K562 (cell line): ENCODE measurements around the gene PVALEF. TPM values are rescaled to one million over a fixed set of nuclear protein-coding genes. Genes with fewer than 3 reads are reported as not detected.
A peak's percentile ranks its signal among the peaks of the same experiment; 100 is the strongest.

ENCODE experiments used
- ATAC-seq: fragments of 200-7000 bp; cut with Tn5 transposase; 3 replicates; pipeline ENCODE4 v1.9.1; 2020; ENCODE audit warnings: moderate library complexity
- BruUV-seq: library from RNA; stranded (reverse); fragments of 400-500 nt; replicated peaks from 2 replicates; lab custom pipeline; 2021; lab: Mats Ljungman, UMichigan
- CTCF ChIA-PET: fragments of 300-600 bp; formaldehyde crosslinking; extraction: SDS; loops from one replicate; lab custom pipeline; 2021; ENCODE audit warnings: low intra/inter-chr PET ratio; lab: Yijun Ruan, JAX
- POLR2A ChIA-PET: fragments of 300-600, 350-650 bp; sonication (Branson Sonifier 250); formaldehyde crosslinking; extraction: SDS; loops from one replicate; lab custom pipeline; 2021; ENCODE audit warnings: antibody characterized with exemption, inconsistent platforms; lab: Yijun Ruan, JAX
- DNase-seq, 4 experiments: peaks; one replicate each; pipeline versions ENCODE4 v3.0.0 to v3.0.0-alpha.2; 2011 to 2018; ENCODE audit warnings: low spot score in 3 of 4, mixed read lengths in 3 of 4; ENCODE audit errors: extremely low read depth in 1 of 4
- FAIRE-seq: peaks from 2 replicates; lab custom pipeline; 2011; peaks lifted over from hg19 to GRCh38; lab: Jason Lieb, UNC
- H2AFZ ChIP-seq: 2 replicates; pipeline ENCODE4 v1.6.0; 2011; ENCODE audit warnings: low read depth, low read length, control low read depth, inconsistent platforms
- H3K27ac ChIP-seq: fragments of 200-600 bp; 3 replicates; pipeline ENCODE4 v1.8.0; 2011; ENCODE audit warnings: low read depth, mild to moderate bottlenecking, control low read depth, inconsistent platforms, low read length, moderate library complexity, mixed read lengths; ENCODE audit errors: extremely low read depth
- H3K27me3 ChIP-seq, 2 experiments: fragments of 300-600 bp in 1 of 2; 2 replicates in 1 of 2; 3 replicates in 1 of 2; pipeline versions ENCODE4 v1.6.0 to v1.8.0; 2011; ENCODE audit warnings: inconsistent platforms in 2 of 2, low read length in 2 of 2, mild to moderate bottlenecking in 1 of 2, mixed read lengths in 1 of 2, moderate library complexity in 1 of 2; ENCODE audit not compliant: control insufficient read depth in 2 of 2, insufficient read depth in 2 of 2
- H3K36me3 ChIP-seq: fragments of 300-600 bp; 3 replicates; pipeline ENCODE4 v1.8.0; 2011; ENCODE audit warnings: mild to moderate bottlenecking, low read length, inconsistent platforms; ENCODE audit not compliant: control insufficient read depth, insufficient read depth
- H3K4me1 ChIP-seq, 2 experiments: fragments of 200-600 bp in 1 of 2; replicated peaks in 1 of 2; 2 replicates in 1 of 2; 3 replicates in 1 of 2; pipeline versions ENCODE4 v1.5.1 to v1.8.0; 2011; ENCODE audit warnings: inconsistent platforms in 2 of 2, low read length in 2 of 2, mild to moderate bottlenecking in 1 of 2, mixed read lengths in 1 of 2, moderate library complexity in 1 of 2; ENCODE audit not compliant: control insufficient read depth in 2 of 2, insufficient read depth in 2 of 2
- H3K4me2 ChIP-seq: 2 replicates; pipeline ENCODE4 v1.6.1; 2011; ENCODE audit warnings: low read length, control low read depth, inconsistent platforms, mixed read lengths; ENCODE audit not compliant: insufficient read depth
- H3K4me3 ChIP-seq: fragments of 200-600 bp; sonication (generic), shearing (Covaris generic); 2 replicates; pipeline ENCODE4 v1.5.1; 2016; ENCODE audit warnings: control low read depth, inconsistent platforms
- H3K79me2 ChIP-seq: fragments of 200-600 bp; 3 replicates; pipeline ENCODE4 v1.8.0; 2011; ENCODE audit warnings: low read length, inconsistent platforms; ENCODE audit not compliant: control insufficient read depth, insufficient read depth
- H3K9ac ChIP-seq, 2 experiments: 2 replicates each; pipeline versions ENCODE4 v1.6.0 to v1.6.1; 2011; ENCODE audit warnings: low read depth in 2 of 2, low read length in 2 of 2, control low read depth in 1 of 2, inconsistent platforms in 1 of 2, mild to moderate bottlenecking in 1 of 2, mixed read lengths in 1 of 2; ENCODE audit not compliant: insufficient read depth in 1 of 2
- H3K9me1 ChIP-seq: one replicate; pipeline ENCODE4 v1.6.0; 2011; ENCODE audit warnings: inconsistent platforms, mild to moderate bottlenecking, low read length, moderate library complexity; ENCODE audit not compliant: control insufficient read depth, insufficient read depth
- H3K9me3 ChIP-seq: replicated peaks from 2 replicates; pipeline ENCODE4 v1.5.1; 2011; ENCODE audit warnings: low read depth, low read length, inconsistent platforms; ENCODE audit not compliant: control insufficient read depth, insufficient read depth
- H4K20me1 ChIP-seq: replicated peaks from 2 replicates; pipeline ENCODE4 v1.6.1; 2011; ENCODE audit warnings: low read length, inconsistent platforms, mixed read lengths; ENCODE audit not compliant: control insufficient read depth, insufficient read depth
- EGR1 ChIP-seq: fragments of 450-650 bp; conservative IDR thresholded peaks from 2 replicates; pipeline ENCODE4 v1.6.1; 2017; ENCODE audit warnings: mild to moderate bottlenecking
- KAT7 ChIP-seq: sonication (generic); formaldehyde crosslinking; IDR thresholded peaks from 2 replicates; pipeline ENCODE4 v1.8.0; 2022; ENCODE audit warnings: missing genetic modification reagents, mild to moderate bottlenecking, borderline replicate concordance
- NRF1 ChIP-seq, 2 experiments: fragments of 450-650 bp; IDR thresholded peaks in 1 of 2; conservative IDR thresholded peaks in 1 of 2; 2 replicates each; pipeline ENCODE4 v1.6.1; 2014; ENCODE audit warnings: mild to moderate bottlenecking in 2 of 2
- TRIM24 ChIP-seq, 2 experiments: fragments of 450-650 bp; IDR thresholded peaks; 2 replicates each; pipeline ENCODE4 v1.6.1; 2016
- WGBS: fragments of 100-300 bp; shearing (Covaris generic); methylation state at CpG from one replicate; pipeline ENCODE4 v1.1.6; 2016; ENCODE audit warnings: low coverage, mixed read lengths; ENCODE audit not compliant: insufficient coverage; ENCODE audit errors: missing lambda C conversion rate; 5-methylcytosine and 5-hydroxymethylcytosine counted together
- in situ Hi-C: fragments of 300-500 bp; cut with MboI; formaldehyde crosslinking; loops from 4 replicates; pipeline ENCODE4 v1.15.0; 2018; ENCODE audit warnings: inconsistent platforms, mixed read lengths
- intact Hi-C: fragments of 100-400 bp; cut with micrococcal nuclease; formaldehyde crosslinking; loops from 2 replicates; pipeline ENCODE4 v1.14.2; 2022
- polyA plus RNA-seq, 8 experiments: library from polyadenylated mRNA; depleted of rRNA in 4 of 8; stranded (reverse) in 5 of 8; unstranded in 3 of 8; fragments of >200 nt; fragmentation: Nextera tagmentation in 2 of 8; fragmentation: Illumina TruSeq in 1 of 8; extraction: Ambion mirVana in 2 of 8; extraction: Trizol in 1 of 8; gene quantifications; 2 replicates each; pipeline versions ENCODE4 v1.2.1 to v1.2.3, GENCODE V29; 2011 to 2014; ENCODE audit warnings: inconsistent platforms in 1 of 8, missing spikeins in 1 of 8
- total RNA-seq, 7 experiments: library from RNA; depleted of rRNA in 6 of 7; stranded (reverse); fragments of >200 nt in 6 of 7; fragmentation: Illumina TruSeq in 2 of 7; extraction: Trizol in 2 of 7; gene quantifications; 2 replicates each; pipeline versions ENCODE4 v1.2.1 to v1.2.3, GENCODE V29; 2011 to 2021; ENCODE audit warnings: low replicate concordance in 1 of 7

PVALEF gene
- total and polyA plus RNA-seq, 9 of the 15 experiments (the other 6 are each of a cell fraction or from before 2014, with no cell fraction given) = not detected

DNA sequence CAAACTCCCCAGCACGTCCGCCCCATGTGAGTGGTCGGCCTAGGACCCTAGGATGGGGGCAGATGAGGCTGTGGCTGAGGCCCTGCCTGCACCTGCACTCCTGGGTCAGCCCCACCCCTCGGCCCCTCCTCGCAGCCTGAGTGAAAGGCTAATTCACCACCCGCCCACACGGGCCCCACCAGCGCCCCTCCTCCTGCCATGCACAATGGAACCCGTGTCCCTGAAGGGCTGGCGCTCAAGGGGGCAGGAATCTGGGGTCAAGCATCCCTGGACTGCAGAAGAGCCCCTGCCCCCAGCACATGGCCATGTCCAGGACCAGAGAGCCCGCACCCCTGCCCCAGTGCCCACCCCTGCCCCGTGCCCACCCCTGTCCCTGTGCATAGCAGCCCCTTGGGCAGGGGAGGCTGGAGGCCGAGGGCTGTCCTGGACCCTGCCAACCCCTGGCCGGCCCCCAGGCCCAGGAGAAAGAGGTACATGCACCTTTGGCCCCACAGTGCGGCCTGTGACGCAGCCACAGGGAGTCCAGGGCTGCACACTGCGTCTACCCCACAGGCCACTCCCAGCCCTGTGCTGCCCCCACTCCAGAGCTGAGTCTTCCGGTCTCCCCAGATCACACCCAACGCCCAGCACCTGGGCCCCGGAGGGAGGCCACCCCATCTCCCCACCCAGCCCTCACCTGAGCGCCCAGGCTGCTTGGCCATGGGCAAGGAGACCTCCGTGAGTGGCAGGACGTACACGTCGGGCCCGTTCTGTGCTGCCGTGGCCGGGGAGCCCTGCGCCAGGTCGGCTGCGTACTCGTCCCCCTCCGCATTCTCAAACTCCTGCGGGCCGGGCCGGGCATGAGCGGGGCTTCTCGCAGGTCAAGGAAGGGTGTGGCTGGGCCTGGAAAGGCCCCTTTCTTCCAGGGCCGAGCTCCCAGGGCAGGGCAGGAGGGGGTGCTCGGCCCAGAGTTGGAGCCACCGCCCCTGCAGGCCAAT, 34.6 kb upstream of the PVALEF start:
- DNase-seq (peak in 1 of 4 experiments; percentile 41), FAIRE-seq (no peak), ATAC-seq (no peak; the same call in 2 of the 3 replicates)
- 11% methylated on average over 36 of the region's 41 CpGs for WGBS
- Histone ChIP-seq H4K20me1 (peaks cover 6% of the 10 kb centered on the region), H3K9me1 (no peaks in the 10 kb centered on the region), H2AFZ (no peak overlapping the region), H3K4me3 (no peak overlapping the region), H3K9ac (no peak overlapping the region), H3K9me3 (no peaks in the 10 kb centered on the region), H3K36me3 (no peaks in the 10 kb centered on the region), H3K27ac (no peak overlapping the region), H3K27me3 (peaks cover 9 to 30% of the 10 kb centered on the region in 2 experiments; a peak in 4 of 5 replicates), H3K79me2 (no peaks in the 10 kb centered on the region), H3K4me2 (no peak overlapping the region), H3K4me1 (peaks cover 6 to 91% of the 10 kb centered on the region in 2 experiments; a peak in 4 of 5 replicates)
- CTCF ChIA-PET = no interaction called here
- intact Hi-C loops = no loop called here
- BruUV-seq = no TSS peak
- TF ChIP-seq NRF1 (conservative IDR thresholded peaks at IDR 0.05 in 1 of 2, IDR thresholded peaks at IDR 0.05 in 1 of 2) (peak in 1 of 2 experiments; percentile 22; a peak in 2 of 4 replicates), KAT7 (CRISPR knock-in tag) (no peak), TRIM24 (IDR thresholded peaks at IDR 0.05) (no peak), EGR1 (0 out of 2 replicates have a peak, but pooled peaks have one; percentile 18)
- in situ Hi-C loops = loop anchor here (25.0 kb wide), 1 partner anchor 107 kb away; the partner anchor contains the start of genes NDUFAF8 and TEPSIN
- POLR2A ChIA-PET = interaction anchor here (1.9 kb wide), 1 partner anchor 9 kb away, joined by 6 read pairs; no protein-coding TSS in a partner anchor
